GM21528 (cell line): ENCODE data around the gene MGAT4B.
A peak's percentile ranks its signal among the peaks of the same experiment; 100 is the strongest.

ENCODE experiments used
- ATAC-seq: cut with Tn5 transposase; IDR thresholded peaks from one replicate; pipeline ENCODE4 v1.9.1; 2021; ENCODE audit warnings: mild to moderate bottlenecking, moderate library complexity; ENCODE audit not compliant: unreplicated experiment, low FRiP score

MGAT4B gene

DNA sequence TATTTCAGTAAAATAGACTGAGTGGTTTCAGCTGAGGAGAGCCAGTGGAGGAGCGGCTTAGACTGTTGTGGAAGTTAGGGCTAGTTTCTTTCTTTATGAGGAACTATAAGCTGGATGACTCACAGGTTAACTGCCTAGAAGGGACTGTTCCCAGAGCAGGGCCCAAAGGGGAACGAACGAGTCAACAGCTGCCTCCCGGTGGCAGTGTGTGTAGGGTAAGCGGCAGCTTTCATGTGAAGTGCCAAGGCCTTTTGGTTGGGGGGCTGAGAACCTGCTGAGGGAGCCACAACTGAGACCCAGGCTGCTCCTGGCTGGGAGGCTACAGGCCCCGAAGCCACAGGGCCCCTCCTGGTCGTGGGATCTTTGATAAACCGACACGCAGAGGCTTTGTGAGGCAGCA, 21.0 kb upstream of the MGAT4B start:
- no peak for ATAC-seq

DNA sequence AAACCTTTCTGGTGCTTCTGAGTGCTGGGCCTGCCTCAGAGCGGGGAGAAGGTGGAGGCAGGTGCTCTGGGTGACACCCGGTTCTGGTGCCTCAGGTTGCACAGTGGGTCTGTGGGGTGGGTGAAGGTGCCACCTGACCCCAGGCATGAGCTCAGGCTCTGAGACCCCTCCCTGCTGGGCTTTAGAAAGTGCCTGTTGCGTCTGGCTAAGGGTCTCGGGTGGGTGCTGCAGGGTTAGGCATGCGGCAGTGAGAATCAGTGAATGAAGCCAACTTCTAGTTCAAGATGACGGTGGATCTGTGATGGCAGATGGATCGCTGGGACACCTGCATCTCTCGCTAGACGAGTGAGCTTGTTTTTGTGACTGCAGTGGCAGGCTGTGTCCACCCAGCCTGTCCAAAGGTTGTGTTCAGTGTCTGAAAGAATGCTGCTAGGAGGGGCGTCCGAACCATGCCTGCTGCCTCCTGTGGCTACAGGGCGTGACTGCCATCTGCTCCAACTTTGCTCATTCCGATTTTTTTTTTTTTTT, 19.1 kb upstream of the MGAT4B start:
- ATAC-seq: no peak

DNA sequence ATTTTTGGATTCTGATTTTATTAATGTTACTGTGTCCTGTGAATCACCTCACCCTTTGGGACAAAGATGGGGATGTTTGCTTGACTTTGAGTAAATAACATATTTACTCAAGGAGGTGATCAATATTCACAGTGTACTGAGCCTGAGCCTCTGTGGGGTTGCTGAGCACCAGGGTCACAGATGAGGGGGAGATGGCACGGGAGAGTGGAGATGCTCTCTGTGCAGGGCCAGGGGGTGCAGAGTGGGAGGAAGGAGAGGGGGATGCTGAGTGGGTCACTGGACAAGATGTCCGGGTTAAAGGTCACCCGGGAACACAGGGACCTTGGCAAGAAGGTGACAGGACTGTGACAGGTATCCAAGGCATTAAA, 18.1 kb upstream of the MGAT4B start:
- ATAC-seq: no peak

DNA sequence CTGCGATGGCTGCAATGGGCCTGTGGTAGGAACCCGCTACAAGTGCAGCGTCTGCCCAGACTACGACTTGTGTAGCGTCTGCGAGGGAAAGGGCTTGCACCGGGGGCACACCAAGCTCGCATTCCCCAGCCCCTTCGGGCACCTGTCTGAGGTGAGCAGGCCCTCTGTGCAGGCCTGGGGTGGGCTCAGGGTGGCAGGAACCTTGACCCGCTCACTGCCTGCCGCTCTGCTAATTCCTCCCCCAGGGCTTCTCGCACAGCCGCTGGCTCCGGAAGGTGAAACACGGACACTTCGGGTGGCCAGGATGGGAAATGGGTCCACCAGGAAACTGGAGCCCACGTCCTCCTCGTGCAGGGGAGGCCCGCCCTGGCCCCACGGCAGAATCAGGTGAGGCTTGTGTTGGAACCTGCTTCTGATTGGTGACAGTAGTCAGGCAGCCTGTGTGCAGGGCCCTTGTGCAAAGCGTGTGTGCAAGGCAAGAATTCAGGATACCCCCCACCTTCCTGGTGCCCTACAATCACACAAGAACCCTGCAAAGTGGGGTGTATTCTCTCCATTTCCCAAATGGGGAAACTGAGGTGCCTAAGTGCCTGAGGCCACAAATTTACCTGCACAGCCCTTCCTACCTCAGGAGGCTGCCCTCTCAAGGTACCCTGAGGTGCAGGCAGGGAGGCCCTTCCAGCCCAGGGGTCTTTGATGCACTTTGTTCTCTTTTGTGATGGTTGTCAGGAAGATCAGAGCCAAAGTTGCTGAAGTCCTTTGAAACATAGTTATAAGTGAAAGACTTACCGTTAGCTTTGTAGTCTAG, 17.5 kb upstream of the MGAT4B start:
- ATAC-seq: no peak

DNA sequence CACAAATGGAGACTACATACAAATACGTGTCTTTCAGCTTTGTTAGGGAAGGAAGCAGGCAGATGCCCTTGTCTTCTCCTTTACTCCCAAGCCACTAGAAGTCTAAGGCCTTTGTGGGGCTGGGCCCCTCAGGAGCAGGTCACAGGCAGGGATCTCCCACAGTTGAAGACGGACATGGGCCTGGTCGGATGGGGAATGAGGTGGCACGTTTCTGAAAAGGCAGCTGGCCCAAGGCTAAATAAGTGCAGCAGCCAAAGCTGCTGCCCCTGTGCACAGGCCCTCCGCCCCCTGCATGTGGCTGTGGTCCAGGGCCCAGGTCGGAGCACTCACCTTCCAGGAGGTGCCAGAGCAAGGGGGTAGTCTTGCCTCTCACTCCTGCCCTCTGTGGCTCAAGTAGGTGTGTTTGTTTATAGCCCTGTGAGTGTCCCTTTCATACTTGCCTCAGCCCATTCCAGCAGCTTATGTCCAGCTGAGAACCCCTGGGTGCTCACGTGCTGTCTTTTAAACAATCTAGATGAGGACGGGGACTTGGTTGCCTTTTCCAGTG, 15.9 kb upstream of the MGAT4B start:
- no peak for ATAC-seq

DNA sequence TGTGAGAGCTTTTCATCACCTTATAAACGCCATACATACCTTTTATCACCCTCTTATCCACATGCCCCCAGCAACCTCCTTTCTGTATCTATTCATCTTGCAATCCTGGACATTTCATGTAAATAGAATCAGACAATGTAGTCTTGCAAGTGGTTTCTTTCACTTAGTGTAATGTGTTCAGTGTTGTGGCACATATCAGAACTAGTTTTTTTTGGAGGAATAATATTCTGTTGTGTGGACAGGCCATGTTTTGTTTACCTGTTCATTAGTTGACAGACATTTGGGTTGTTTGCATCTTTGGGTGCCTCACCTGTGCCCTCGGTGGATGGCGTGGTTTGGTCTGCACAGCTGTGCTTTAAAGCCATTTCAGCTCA, 15.4 kb upstream of the MGAT4B start:
- no peak for ATAC-seq

DNA sequence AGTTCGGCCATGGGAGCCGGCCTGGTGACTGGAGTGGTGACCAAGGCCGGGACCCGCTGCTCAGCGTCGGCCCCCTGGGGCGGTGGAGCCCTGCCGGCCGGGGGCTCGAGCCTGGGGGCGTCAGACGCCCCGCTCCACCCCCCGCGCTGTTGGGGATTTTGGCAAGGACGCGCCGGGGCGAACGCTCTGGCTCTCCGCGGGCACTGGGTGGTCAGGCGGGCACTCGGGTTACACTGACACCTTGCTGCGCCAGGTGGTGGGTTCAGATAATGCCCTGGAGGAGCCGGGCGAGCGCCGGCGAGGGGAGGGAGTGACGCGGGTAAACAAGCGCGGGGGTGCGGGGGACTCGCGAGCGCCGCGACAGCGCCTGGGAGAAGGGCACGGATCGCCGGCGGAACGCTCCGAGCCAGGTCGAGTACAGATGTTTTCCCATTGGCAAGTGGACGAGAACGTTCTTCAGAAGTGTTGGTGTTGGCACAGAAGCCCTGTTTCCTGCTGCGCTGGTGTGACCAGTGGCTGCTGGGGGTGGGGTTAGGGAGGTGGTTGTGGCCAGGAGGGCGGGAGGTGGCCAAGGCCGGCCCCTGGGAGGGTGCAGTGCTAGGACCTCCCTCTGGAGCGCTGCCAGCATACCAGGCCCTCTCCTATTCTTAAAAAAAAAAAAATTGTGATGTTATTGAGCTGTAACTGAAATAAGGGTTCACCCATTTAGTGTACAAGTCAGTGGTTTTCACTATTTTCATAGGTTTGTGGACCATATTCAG, 14.8 kb upstream of the MGAT4B start:
- ATAC-seq: peak; percentile 46

DNA sequence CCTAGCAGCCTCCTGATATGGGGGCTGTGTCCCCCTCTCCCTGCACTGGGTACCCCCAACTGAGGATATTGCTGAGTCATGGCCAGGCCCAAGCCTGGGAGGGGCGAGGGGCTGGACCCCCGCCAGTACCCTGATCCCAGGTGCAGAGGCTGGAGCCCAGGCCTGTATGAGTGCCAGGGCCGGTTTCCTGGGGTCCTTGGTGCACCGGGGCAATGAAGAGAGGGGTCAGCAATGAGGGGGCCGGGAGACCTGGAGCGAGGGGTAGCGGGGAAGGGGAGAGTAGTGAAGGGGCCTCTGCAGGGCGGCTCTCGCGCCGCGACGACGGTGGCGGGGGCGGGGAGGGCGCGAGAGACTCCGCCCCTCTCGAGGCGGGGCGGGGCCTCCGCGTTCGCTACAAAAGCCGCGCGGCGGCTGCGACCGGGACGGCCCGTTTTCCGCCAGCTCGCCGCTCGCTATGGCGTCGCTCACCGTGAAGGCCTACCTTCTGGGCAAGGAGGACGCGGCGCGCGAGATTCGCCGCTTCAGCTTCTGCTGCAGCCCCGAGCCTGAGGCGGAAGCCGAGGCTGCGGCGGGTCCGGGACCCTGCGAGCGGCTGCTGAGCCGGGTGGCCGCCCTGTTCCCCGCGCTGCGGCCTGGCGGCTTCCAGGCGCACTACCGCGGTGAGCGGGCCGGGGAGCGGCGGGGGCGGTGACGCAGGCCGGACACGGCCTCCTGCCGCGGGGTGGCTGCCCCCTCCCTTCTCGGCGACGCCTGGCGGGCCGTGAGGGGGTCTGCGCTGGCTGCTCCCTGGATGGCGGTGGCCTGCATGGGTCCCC, 14.0 kb upstream of the MGAT4B start, which contains the start of gene SQSTM1:
Gene SQSTM1 (plus strand): TSS at position 423 of the 815 bp plus-strand sequence. CDS start 32 bp downstream, at position 455.
- peak; percentile 50 for ATAC-seq

DNA sequence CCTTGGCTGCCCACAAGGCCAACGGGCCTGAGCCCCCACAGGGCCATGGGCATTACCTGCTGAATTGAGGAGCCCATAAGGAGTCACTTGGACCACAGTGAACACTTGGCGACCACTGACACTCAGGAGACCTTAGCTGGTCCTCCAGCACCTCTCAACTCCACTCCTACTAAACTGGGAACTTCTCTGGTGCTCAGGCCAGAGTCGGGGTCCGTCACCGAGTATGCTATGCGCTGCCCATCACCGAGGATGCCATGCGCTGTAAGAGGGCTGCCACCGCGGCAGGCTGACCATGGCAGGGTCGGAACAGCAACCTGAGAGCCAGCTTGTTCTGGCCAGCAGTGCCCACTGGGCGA, 13.4 kb upstream of the MGAT4B start:
- ATAC-seq: no peak

DNA sequence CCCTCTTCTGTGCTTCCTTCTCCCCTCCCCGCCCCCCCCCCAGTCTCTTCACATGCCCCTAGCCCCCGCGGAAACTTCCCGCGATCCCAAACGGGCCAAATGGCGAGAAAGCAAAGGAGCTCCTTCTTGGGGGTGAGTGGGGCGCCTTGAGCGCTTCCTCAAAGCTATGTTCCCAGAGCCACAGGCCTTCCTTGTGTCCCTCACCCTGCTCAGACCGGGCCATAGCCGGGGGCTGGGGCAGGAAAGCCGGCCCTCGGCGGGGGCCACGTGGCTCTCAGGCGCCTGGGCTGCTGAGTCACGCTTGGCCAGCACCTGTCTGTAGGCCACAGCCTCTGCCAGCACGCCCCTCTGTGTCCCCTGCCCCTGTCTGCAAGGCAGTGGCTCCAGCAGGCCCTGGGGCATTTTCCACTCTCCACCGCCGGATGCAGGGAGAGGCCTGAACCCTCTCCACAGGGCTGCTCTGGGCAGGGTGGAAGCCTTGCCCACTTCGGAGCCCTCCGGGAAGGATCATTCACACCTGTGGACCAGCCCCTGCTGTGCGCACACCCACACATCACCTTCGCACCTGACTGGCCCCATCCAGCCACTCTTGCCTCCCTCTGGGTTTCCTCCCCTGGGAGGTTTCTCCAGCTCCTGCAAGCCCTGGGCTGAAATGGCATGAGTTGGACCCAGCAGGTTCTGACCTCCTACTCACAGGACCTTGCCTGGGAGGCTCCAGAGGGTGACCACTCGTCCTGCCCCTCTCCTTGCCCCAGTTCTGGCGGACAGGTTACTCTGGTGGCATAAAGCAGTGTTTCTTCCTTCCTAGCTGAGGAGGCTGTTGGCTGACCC, 12.8 kb upstream of the MGAT4B start:
- ATAC-seq: peak; percentile 17

DNA sequence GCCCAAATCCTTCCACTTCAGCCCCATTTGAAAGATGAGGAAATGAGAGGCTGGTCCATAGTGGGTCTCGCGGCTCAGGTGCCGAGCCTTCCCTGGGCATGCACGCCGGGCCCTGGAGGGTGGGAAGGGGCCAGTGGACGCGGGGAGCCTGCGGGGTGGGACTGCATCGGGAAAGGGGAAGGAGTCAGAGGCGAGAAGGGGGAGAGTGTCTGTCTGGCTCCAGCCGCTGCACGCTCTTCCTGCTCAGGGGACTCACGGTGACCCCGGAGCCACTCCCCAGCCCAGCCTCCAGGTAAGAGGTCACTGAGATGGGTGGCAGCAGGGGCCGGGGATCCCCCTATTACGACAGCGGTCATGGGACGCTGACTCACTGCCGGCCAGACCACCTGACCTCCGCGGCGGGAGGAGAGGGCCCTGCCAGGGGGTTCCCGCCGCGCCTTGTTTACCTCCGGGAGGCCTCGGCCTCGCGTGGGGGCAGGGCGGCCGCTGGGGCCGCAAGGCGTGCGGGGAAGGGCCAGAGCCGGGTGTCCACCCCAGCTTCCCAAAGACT, 12.2 kb upstream of the MGAT4B start:
- peak; percentile 58 for ATAC-seq

DNA sequence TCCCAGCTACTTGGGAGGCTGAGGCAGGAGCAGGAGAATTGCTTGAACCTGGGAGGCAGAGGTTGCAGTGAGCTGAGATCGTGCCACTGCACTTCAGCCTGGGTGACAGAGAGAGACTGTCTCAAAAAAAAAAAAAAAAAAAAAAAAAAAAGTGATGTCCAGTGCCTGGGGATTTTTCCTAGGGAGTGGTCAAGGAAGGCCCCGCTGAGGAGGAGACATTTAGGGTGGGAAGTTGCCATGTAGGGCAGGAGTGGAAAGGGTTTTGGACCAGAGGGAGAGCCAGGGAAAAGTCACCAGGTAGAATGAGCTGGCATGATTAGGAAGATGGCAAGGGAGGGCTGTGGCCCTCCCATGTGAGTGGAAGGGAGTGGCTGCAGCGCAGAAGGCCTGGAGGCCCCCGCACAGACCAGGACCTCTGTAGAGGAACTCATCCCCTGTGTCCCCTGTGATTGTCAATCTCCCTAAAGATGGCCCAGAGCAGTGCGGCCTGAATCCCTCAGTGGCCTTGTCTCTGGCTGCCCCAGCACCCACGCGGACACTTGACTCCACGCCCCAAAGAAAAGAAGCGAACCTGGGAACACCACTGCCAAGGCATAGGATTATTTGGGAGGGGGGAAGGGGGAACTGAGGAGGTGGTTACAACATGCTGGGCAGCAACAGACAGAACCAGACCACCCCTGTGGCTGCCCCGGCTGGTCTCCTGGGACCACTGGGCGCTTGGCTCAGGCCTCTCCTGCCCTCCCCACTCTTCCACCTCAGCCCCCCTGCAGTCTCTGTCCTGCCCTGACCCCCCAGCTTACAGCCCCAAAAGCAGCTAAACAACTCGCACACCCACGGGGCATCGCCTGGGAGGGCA, 11.5 kb upstream of the MGAT4B start:
- ATAC-seq: no peak

DNA sequence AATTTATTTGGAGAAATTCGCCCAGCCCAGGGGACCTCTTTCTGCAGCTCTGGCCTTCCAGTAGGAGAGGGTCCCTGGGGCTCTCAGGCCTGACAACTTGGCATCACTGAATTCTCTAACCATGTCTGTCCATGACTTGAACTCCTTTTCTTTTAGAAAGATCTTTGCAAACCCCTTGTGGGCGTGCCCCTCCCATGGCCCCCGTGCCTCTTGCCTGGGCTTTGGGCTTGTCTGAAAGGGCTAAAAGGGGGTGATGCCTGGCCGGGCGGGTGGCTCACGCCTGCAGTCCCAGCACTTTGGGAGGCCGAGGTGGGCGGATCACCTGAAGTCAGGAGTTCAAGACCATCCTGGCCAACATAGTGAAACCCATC, 10.8 kb upstream of the MGAT4B start:
- ATAC-seq: no peak

DNA sequence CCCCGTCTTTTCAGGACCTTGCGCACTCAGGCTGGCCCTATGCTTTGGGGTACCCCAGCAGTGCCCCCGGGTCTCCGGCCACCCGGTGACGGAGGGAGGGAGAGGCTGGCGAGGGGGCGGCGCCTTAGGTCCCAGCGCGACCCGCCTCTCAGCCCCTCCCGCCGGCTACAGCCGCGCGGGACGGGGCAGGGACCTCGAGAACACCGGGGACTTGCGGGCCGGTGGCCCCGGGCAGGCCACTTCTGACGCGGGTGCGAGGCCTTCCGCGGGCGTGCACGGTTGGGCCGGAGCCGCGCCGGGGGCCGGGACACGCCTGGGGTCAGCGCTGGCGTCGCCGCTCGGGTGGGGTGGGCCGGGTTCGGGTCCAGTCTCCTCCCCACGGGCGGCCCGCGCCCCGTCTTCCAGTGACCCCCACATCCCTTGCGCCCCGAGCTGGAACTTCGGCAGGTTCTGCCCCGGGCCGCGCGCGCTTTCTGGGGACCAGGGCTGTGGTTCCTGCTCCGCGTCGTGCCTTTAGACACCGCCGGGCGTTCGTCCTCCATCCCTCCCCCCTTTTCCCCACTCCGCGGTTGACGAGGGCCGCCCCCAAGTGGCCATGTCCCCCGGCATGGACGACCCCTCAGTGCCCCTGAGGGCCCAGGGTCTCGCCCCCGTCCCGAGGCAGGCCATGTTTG, 10.3 kb upstream of the MGAT4B start:
- ATAC-seq: no peak

DNA sequence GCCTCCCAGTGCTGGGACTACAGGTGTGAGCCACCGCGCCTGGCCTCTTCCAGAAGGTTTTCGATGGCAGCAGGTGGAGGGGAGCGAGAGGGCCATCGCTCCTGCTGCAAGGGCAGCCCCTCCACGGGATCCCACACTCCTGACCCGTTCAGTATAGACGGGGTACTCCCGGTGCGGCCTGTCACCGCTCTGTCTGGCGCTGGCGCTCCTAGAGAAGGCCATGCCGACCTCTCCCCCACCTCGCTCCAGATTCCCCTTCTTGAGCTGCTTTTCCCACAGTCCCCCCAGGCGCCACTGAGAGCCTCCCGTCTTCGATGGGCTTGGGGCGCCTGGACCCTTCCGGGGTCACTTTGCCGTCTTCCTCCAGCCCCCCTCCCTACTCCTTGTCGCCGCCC, 9.7 kb upstream of the MGAT4B start:
- ATAC-seq: no peak

DNA sequence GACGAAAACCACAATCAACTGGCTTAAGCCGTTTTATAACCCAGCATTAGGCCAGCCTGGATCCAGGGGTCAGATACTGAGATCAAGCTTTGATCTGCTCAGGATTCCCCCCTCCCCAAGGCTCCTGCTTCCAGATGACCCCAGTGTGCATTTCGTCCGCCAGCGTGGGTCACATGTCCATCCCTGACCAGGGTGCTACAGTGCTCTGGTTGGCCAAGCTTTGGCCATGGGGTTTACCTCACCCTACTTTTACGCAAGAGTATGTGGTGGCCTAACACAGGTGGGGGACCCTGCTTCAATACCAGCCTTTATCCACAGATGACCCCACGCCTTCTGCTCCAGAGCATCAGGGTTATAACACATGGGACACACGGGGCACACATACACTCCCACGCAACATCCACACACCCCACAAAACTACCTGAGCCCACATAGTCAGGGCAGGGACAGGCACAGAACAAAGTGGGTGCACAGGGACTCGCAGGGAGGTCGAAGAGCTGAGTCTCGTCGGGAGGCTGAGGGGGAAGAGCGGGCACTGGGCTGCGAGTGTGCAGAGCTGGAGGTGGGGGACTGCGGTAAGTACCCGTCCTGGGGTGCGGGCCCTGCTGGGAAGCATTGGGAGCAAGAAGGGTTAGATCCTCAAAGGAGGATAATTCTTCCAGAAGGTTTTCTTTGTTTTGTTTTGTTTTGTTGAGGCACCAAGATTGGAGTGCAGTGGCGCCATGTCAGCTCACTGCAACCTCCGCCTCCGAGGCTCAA, 9.0 kb upstream of the MGAT4B start:
- ATAC-seq: no peak

DNA sequence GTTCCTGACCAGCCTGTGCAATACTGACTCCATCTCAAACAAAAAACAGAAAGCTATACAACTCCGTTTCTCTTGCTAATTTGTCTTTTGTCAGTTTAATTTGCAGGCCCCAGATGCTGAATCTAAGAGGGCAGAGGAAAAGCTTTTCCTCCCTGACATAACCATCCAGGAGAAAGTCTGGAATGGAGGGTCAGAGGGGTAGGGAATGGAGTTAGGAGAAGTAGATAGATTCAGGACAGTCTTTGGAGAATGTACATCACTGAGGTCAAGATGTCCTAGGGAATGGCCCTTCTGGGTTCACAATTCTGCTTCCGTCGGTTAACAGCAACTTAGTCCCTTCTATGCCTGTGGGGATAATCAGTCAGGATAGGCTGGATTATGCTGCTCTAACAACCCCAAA, 7.4 kb upstream of the MGAT4B start:
- no peak for ATAC-seq
